Neural cell (in vitro differentiated cells): ENCODE data around the gene EPPIN.

Experiments
- CTCF ChIP-seq: fragments of 450-650 bp; IDR thresholded peaks from 2 replicates; pipeline ENCODE4 v1.5.1; 2014; ENCODE audit warnings: antibody characterized with exemption, mild to moderate bottlenecking, moderate library complexity; ENCODE audit not compliant: poor library complexity, severe bottlenecking
- EP300 ChIP-seq: fragments of 450-650 bp; conservative IDR thresholded peaks from 2 replicates; pipeline ENCODE4 v1.6.1; 2014; ENCODE audit warnings: antibody characterized with exemption, mild to moderate bottlenecking, moderate library complexity; ENCODE audit not compliant: poor library complexity, severe bottlenecking
- EZH2 ChIP-seq: fragments of 200-600, 300-800 bp; shearing (Covaris generic), sonication (generic); IDR thresholded peaks from 2 replicates; pipeline ENCODE4 v1.6.1; 2014; ENCODE audit warnings: antibody characterized with exemption, low read length, borderline replicate concordance, mild to moderate bottlenecking; ENCODE audit not compliant: insufficient read depth, poor library complexity, severe bottlenecking
- TF ChIP-seq, protein P1 (sequence below): IDR thresholded peaks from 2 replicates; pipeline ENCODE4 v1.6.1; 2012; ENCODE audit warnings: borderline replicate concordance

DNA sequence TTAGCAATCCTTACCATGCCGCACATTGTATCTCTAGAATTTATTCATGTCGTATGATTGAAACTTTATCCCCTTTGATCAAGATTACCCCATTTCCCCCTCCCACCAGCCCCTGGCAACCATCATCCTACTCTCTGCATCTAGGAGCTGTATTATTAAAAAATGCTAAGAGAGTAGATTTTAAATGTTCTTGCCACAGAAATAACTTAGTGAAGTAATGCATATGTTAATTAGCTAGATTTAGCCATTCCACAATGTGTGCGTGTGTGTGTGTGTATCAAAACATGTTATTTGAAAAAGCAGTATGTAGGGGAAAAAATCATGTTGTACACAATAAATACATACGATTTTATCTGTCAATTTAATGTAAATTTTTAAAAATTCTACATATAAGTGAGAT is 19.9 kb downstream of the EPPIN start:
- no peak for TF ChIP-seq CTCF
- no peak for TF ChIP-seq EP300
- TF ChIP-seq, protein P1, sequence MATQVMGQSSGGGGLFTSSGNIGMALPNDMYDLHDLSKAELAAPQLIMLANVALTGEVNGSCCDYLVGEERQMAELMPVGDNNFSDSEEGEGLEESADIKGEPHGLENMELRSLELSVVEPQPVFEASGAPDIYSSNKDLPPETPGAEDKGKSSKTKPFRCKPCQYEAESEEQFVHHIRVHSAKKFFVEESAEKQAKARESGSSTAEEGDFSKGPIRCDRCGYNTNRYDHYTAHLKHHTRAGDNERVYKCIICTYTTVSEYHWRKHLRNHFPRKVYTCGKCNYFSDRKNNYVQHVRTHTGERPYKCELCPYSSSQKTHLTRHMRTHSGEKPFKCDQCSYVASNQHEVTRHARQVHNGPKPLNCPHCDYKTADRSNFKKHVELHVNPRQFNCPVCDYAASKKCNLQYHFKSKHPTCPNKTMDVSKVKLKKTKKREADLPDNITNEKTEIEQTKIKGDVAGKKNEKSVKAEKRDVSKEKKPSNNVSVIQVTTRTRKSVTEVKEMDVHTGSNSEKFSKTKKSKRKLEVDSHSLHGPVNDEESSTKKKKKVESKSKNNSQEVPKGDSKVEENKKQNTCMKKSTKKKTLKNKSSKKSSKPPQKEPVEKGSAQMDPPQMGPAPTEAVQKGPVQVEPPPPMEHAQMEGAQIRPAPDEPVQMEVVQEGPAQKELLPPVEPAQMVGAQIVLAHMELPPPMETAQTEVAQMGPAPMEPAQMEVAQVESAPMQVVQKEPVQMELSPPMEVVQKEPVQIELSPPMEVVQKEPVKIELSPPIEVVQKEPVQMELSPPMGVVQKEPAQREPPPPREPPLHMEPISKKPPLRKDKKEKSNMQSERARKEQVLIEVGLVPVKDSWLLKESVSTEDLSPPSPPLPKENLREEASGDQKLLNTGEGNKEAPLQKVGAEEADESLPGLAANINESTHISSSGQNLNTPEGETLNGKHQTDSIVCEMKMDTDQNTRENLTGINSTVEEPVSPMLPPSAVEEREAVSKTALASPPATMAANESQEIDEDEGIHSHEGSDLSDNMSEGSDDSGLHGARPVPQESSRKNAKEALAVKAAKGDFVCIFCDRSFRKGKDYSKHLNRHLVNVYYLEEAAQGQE: no peak
- no peak for TF ChIP-seq EZH2
